ENCODE measurements around the gene TMTC2.

DNA sequence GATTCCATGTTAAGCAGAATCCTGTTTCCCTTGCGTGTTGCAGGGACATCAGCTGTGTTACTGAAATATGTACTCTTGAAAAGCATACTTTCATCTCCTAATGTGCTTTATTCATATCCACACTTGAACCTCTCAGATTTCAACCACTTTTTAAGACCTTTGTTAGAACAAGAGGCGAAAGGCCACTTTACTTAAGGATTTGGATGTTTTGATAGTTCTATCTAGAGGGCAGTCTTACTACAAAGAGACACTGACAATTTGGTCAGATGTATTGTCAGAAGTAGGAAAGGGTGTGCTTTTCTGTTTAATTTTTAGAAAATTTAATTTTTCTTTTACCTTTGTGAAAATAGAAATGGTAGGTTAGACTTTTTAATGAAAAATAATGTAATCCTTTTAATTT lies 267.9 kb downstream of the TMTC2 start:
- TF ChIP-seq, protein P1, sequence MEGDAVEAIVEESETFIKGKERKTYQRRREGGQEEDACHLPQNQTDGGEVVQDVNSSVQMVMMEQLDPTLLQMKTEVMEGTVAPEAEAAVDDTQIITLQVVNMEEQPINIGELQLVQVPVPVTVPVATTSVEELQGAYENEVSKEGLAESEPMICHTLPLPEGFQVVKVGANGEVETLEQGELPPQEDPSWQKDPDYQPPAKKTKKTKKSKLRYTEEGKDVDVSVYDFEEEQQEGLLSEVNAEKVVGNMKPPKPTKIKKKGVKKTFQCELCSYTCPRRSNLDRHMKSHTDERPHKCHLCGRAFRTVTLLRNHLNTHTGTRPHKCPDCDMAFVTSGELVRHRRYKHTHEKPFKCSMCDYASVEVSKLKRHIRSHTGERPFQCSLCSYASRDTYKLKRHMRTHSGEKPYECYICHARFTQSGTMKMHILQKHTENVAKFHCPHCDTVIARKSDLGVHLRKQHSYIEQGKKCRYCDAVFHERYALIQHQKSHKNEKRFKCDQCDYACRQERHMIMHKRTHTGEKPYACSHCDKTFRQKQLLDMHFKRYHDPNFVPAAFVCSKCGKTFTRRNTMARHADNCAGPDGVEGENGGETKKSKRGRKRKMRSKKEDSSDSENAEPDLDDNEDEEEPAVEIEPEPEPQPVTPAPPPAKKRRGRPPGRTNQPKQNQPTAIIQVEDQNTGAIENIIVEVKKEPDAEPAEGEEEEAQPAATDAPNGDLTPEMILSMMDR (IDR thresholded peaks at IDR 0.05) = no peak
- no peak for TF ChIP-seq EP300 (IDR thresholded peaks at IDR 0.05)

Measured in tibial nerve (tissue), 4 donors.